ENCODE data around the gene ZFAND3.

The ZFAND3 gene

DNA sequence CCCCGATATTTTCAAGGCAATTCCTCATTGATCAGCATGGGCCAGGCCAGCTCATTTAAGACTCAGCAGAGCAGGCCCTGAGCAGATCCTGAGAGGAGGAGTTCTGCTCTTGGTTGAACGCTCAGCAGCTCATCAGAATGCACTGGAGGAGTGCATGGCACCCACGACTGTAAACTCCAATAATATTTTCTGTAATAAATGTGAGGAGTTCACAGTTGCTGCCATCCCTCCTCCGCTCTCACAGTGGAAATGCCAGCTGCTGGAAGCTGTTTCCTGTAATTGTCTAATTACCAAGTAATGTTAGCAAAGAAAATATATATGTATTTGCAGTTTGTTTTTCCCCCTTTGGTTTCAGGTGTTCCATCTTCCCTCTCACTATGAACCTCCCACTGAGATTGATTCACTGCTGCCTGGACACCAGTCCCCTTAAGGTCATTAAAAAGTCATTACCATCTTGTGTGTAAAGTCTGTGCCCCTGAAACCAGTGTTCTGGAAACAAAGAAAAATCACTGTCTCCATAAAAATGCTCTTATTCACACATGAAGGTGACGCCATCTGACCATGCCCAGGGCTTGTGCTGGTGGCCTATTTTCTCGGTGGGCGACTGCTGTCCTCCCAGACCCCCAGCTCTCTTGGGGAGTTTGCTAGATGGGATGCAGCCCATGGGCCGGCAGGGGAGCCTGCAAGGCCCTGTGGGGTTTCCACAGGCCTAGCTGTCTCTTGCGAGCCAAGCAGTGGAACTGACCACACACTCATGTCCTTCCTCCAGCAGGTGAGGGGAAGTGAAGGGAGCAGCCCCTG is 374.2 kb downstream of the ZFAND3 start:
- no peak for DNase-seq

DNA sequence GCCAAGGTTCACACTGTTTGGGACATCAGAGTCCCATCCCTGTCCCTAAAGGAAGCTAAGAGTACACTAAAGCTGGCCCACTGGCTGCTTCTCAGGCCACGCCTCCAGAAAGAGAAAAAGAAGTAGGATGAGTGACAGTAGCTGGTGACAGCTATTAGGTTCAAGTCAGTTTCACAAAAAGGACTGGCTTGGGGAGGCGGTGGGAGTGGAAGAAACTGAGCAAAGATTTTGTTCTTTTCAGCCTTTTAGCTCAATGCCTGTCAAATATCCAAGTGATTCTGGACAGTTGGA is 374.7 kb downstream of the ZFAND3 start:
- DNase-seq: no peak

DNA sequence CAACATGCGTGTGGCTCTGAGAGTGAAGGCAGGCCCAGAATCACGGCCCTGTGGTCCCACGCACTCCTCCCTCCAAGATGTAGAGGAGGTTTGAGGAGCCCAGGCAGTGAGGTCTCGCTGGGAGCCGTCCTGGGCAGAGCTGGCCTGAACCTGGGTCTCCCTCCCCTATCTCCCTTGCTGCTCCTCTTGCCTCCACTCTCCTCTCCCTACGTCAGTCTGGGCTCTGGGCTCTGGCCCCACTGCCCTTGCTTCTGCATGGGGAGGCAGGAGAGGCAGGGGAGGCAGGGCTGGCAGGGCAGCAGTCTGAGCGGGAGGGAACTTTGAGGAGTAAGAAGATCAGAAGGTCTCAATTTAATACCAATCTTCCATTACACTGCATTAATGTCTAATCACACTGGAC is 375.1 kb downstream of the ZFAND3 start:
- DNase-seq: no peak

DNA sequence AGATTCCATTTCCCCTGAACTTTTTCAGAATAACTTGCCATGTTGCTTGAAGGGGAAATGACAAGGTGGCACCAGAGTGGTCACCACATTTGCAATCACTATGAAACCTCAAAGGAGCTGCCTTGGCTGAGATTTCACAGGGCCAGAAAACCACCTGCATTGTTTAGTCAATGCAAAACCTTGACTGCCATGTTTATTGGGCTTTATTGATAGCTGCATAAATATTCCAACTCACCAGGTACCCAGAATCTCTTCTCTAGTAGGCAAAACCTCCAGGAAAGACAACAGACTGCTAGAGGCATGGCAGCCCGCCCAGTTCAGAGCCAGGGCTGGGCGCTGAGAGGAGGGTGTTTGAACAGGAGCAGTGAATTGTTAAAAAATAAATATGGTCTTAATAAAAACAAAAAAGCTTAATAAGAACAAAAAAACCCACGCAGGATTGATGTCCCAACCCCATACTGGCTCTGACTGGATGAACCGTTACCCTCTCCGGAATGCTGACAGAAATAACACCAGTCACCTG is 375.6 kb downstream of the ZFAND3 start:
- DNase-seq: no peak

DNA sequence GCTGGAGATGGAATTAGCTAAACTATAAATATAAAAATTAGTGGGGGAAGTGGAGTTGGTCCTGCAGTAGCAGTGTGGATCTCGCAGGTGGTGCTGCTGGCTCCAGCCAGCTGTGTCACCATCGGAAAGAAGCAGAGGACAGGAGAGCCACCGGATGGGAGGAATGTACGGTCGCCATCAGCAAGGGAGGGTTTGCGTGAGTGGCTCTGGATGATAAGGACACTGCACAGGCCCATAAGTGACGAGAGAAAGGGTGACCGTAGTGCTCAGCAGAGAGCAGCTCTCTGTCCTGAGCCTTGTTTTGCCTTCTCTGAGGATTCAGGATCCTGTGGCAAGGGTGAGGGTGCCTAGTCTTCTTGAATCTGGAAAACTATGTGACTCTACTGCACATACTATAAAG is 378.7 kb downstream of the ZFAND3 start:
- DNase-seq: no peak

Data from NCI-H2171 (cell line).